Islet of Langerhans (tissue), 1 donor: Measurements from ENCODE around the gene IGF2.

ENCODE experiments used
- FAIRE-seq: peaks from one replicate; lab custom pipeline; 2011; peaks lifted over from hg19 to GRCh38; lab: Jason Lieb, UNC

The IGF2 gene

DNA sequence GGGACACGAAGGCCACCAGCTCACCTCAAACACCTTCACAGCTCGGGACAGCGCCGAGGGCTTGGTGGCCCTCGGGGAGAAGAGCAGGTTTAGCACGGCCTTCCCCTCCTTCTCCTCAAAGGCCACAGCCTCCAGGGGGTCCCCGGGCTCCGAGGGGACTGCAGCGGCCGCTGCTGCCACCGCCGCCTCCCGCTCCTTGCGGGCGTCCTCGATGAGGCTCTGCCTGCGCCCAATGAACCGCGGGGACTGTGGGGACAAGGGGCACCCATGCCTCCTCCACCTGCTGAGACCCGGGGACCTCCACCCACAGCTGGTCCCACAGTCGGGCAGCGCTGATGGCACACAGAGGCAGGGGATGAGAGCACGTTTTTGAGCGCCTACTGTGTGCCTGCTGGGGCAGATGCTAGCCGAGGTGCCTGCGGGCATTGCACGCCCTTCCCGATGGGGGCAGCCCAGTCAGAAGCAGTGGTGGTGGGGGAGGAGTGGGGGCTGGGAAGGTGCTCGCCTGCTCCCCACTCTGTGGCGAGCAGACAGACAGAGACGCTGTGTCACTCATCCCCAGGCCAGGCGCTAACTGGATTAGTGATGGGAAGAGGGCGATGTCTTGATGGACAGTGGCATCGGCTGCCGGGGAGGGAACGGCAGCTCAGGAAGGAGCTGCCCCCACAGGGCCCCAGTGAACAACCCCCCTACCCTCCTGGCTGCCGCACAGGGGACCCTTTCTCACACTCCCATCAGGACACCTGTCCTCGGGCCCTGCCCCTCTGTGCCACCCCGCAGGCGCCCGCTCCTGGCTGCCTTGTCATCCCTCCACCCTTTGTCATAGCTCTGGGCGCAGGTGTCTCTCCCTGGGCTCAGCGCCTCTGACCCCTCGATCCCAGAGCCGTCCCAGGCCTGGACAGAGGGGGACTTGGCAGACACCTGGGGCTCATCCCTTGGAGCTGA, 30.7 kb upstream of the IGF2 start:
- FAIRE-seq: no peak

DNA sequence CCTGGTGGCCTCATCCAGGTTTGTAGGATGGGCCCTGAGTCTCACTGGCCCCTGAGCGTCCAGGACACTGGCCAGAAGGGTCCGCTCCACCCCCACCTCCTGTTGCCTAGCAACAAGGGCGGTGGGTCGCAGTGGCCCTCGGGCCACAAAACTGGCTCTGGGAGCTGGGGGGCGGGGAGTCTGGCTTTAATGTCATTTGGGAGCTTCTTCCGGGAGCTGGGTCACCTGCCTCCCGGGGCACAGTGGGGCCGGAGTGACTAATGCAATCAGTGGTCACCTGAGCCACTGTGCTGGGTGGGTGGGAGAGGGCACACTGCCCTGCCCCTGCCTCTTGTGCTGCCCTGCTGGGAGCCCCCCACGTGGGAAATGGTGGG, 29.8 kb upstream of the IGF2 start:
- no peak for FAIRE-seq

- no peak for FAIRE-seq
Observed at GRCh38 chr11:2168286-2169004, 29.3 kb upstream of the IGF2 start.

DNA sequence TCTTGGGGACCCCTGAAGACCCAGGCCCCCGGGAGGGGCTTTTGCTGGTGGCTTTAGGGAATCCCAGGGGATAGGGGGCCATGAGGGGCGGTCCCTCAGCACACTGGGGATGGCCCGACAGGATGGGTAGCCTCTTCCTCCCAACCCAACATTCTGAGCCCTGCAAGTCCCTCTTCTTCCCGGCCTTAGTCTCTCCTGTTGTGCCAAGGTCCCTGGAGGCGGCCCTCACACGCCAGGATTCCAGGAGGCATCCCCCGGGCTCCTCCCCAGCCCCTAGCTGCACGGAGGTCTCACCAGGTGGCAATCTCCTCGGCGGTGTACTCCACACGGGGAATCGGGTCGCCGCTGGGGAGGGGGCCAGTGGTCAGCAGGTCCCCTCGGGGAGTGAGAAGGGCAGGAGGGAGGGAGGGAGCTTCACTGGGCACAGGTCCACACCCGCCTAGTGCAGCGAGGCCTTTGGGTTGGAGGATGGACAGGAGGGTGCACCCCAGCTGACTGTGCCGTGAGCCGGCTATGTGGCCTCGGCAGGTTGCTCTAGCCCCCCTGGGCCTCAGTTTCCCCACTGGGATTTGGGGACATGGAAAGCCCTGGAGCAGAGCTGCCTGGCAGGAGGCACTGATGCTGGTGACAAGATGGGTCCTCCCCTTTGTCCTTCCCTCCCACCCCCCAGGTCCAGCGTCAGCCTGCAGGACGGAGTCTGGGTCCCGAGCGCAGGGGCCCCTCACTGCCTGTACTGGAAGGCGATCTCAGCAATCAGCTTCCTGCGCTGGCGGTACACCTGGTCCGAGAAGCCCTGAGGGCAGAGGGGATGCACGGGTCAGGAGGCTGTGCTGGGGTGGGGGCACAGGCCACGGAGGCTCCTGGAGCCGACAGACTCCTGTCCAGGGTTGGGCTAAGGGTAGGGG, 28.2 kb upstream of the IGF2 start:
- FAIRE-seq: no peak

- no peak for FAIRE-seq
Observed at GRCh38 chr11:2166091-2166851, 27.1 kb upstream of the IGF2 start.

GRCh38 chr11:2165571-2165970, 26.4 kb upstream of the IGF2 start:
- FAIRE-seq: no peak

- FAIRE-seq: no peak
Observed at GRCh38 chr11:2164861-2165555, 25.8 kb upstream of the IGF2 start.

DNA sequence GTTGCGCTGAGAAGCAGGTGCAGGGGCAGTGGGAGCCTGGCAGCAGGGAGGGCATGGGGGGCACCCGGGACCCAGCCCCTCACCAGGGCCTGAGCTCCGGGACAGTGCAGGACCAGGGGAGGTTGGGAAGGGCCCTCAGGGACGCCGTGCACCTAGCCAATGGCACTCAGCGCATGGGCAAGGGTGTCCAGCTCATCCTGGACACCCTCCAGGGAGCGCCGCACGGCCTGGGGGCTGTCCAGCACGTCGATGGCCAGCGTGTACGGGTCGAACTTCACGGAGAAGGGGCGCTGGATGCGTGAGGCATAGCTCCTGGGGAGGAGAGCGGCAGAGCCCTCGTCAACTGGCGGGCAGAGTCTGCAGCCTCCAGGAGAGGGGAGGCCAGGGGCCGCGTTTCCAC, 24.9 kb upstream of the IGF2 start:
- no peak for FAIRE-seq

DNA sequence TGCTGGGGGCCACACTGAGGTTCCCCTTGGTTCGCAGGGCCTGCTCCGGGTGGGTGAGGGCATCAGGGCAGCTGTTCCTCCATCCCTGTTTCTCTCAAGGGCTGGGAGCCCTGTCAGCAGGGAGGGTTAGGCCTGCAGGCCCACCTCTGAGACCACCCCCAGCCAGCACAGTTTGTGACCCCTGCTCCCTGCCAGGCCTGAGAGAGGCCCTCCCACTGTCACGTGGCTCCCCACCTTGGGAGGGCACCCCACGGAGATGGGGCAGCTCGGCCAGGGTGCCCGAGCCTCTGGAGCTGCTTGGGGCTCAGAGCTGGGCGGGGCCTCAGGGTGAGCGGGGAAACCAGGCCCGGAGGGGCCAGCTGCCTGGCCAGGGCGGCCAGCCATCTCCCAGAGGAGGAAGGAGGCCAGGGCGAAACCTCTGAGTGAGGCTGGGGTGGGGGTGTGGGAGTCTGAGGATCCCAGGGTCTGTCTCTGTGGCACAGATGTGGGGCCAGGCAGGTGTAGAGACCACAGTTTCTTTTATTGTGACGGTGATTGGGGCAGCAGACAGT, 24.3 kb upstream of the IGF2 start:
- no peak for FAIRE-seq

DNA sequence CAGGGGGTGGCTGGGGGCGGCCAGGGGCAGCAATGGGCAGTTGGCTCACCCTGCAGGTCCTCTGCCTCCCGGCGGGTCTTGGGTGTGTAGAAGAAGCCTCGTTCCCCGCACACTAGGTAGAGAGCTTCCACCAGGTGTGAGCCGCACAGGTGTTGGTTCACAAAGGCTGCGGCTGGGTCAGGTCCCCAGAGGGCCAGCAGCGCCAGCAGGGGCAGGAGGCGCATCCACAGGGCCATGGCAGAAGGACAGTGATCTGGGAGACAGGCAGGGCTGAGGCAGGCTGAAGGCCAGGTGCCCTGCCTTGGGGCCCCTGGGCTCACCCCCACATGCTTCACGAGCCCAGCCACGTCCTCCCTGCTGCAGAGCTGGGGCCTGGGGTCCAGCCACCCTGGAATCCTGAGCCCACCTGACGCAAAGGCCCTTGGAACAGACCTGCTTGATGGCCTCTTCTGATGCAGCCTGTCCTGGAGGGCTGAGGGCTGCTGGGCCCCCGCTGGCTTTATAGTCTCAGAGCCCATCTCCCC, 21.6 kb upstream of the IGF2 start, which contains the start of gene INS:
INS (minus strand) TSS at position 474 of the 524 bp plus-strand sequence; CDS start at position 236, 238 bp downstream.
- no peak for FAIRE-seq

GRCh38 chr11:2159536-2160413, 20.6 kb upstream of the IGF2 start:
- no peak for FAIRE-seq

- no peak for FAIRE-seq
Observed at GRCh38 chr11:2158966-2159365, 19.8 kb upstream of the IGF2 start.

DNA sequence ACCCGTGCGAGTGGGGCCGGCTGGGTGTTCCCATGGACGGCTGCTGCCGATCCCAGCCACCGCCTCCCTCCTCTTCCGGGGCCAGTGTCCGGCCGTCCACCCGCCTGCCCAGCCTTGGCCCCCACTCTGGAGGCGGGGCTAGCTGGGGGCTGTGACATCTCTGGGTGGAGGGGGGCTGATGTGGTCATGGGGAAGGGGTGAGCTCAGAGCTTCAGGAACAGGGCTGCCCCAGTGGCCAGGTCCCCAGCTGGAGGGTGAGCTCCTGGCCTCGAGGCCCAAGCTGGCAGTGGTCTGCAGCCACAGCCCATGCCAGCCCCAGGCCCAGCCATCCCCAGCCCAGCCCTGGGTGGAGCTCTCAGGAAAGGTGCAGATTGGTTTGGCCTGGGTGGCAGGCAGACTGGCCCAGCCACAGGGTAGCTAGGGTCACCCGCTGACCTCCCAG, 19.1 kb upstream of the IGF2 start:
- FAIRE-seq: no peak

GRCh38 chr11:2157294-2158040, 18.3 kb upstream of the IGF2 start:
- no peak for FAIRE-seq

DNA sequence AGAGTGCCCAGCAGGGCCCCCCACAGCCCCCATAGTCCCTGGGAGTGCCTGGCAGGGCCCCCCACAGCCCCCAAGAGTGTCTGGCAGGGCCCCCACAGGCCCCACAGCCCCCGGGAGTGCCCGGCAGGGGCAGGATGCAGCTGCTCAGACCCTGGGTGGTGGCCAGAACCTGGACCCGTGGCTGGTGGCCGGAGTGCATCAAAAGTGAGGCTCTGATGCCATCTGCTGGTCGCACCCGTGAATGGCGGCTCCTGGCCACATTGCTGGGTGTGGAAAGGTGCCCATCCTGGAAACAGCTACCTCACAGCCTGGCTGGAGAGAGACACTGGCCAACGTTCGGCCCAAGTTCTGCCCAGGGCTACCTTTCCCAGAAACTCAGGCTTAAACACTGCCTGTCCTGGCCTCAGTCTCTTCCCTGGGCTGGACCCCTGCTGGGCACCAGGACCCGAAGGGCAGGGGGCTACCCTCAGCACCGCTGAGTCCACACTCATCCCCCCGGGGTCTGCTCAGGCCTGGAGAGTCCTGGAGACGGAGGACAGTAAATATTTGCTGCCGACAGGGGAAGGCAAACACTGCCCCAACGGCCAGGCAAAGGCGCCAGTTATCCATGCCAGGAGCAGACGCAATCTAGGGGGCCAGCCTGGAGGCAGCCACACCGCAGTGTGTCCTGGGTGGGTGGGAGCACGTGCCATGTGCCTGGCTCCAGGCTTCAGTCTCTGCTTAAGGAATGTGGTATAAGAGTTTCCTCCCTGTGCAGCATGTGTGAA, 17.4 kb upstream of the IGF2 start:
- no peak for FAIRE-seq

DNA sequence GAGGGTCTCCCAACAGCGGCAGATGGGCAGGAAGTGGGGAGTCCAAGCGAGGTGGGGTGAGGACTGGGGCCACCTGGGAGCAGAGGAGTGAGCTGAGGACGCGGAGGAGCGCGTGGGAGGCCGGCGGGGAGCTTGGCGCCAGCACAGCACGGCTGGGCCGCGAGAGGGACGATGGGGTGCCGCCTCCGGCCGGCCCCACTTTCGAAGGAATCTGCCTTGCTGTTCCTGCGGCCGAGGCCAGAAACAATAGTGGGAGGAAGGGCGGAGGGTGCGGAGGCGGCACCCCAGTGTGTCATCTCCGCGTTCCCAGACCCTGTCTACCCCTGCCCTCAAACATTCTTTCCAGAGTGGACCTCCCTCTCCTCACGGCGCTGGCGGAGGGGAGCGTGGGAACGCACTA, 16.3 kb upstream of the IGF2 start:
- FAIRE-seq: no peak

DNA sequence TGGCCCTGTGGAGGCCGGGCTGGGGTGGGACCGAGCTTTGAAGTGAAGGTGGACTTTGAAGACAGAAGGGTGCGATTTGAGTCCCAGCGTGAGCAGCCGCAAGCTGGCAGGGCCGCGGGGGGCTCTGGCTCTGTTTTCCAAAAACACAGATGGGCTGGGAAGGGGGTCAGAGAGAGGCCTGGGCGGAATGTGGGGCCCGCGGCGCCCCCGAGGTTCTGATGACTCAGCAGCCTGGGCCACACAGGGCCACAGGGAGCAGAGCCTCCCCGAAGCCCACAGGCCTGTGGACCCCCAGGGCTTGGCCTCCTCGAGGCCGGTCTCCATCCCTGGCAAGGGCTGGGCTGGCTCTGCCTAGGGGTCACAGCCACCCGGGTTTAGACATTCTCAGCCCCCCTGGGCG, 15.7 kb upstream of the IGF2 start:
- no peak for FAIRE-seq

- no peak for FAIRE-seq
Observed at GRCh38 chr11:2154195-2154585, 15.0 kb upstream of the IGF2 start.
